ENCODE results near the gene UQCRQ. TPM values are rescaled to one million over a fixed set of nuclear protein-coding genes. Genes with fewer than 3 reads are reported as not detected.
A peak's percentile ranks its signal among the peaks of the same experiment; 100 is the strongest.

Gene UQCRQ
- total and polyA plus RNA-seq, 9 of the 15 experiments (the other 6 are each of a cell fraction or from before 2014, with no cell fraction given), result 235 to 2,421 (median 883) TPM

DNA sequence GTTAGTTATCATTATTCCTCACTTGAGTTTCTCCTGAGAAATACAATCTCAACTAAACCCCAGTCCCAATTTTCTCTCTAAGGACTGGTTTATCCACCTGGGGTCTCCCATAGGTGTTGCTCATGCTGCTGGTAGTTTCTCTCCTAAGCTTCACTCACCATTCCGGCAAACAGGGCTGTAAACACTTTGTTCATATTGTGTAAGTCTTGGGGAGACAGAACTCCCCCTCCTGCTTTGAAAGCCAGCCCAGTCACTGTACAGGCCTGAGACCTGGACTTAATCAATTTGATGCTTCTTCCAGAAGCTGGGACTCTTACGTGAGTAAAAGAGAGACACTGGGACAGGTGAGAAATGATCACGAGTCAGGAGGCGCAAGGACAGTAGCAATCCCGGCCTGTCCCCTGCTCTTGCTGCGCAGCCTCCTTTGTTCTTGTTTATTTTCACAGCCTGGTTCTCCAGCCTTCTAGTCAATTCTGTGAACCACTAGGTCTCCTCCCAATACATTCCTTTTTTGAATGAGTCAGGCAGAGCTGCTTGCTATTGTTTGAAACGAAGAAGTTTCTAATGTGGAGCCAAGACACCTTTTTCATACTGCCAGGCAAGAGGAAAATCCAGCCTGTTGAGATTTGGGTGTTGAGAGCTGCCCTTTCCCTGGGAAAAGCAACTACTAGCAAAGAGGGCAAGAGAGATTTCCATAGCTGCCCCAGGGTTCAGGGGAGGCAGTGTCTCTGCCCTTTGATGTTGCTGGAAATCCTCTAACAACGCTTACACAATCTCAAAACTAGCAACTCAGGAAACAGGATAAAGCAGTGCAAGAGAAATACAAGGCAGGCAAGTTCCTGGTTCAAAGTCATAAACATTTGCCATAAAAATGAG, 26.8 kb upstream of the UQCRQ start:
- Histone ChIP-seq H3K27me3 (ENCODE audit: control insufficient read depth in 2 of 2, insufficient read depth in 2 of 2, low read length in 2 of 2) (no peaks in the 10 kb centered on the region), H3K4me3 (no peak overlapping the region), H3K9me3 (replicated peaks; ENCODE audit: control insufficient read depth, insufficient read depth, low read depth, low read length) (no peaks in the 10 kb centered on the region), H3K36me3 (ENCODE audit: control insufficient read depth, insufficient read depth, low read length) (no peaks in the 10 kb centered on the region), H3K9ac (ENCODE audit: insufficient read depth in 1 of 2, low read depth in 2 of 2, low read length in 2 of 2) (no peak overlapping the region), H3K27ac (ENCODE audit: extremely low read depth, low read depth, low read length) (no peak overlapping the region), H3K4me2 (ENCODE audit: insufficient read depth, low read length) (no peak overlapping the region), H4K20me1 (replicated peaks; ENCODE audit: control insufficient read depth, insufficient read depth, low read length) (no peaks in the 10 kb centered on the region), H3K79me2 (ENCODE audit: control insufficient read depth, insufficient read depth, low read length) (no peaks in the 10 kb centered on the region), H3K9me1 (ENCODE audit: control insufficient read depth, insufficient read depth, low read length) (no peaks in the 10 kb centered on the region), H2AFZ (ENCODE audit: low read depth, low read length) (peak overlapping the region; percentile 69), H3K4me1 (replicated peaks in 1 of 2; ENCODE audit: control insufficient read depth in 2 of 2, insufficient read depth in 2 of 2, low read length in 2 of 2) (peaks cover 0 to 19% of the 10 kb centered on the region in 2 experiments; a peak in 3 of 5 replicates)
- ATAC-seq (no peak; the same call in 2 of the 3 replicates), DNase-seq (ENCODE audit: extremely low read depth in 1 of 4, low spot score in 3 of 4) (no peak), FAIRE-seq (no peak)
- intact Hi-C loops (cut with micrococcal nuclease), result no loop called here
- no TSS peak for BruUV-seq (replicated peaks)
- ChIA-PET POLR2A (interaction anchor here (0.7 to 1.6 kb wide), 4 partner anchors 9 to 15 kb away, joined by 3 to 8 read pairs (median 4); partner anchors contain the start of gene SHROOM1), CTCF (ENCODE audit: low intra/inter-chr PET ratio) (no interaction called here)
- WGBS (ENCODE audit: insufficient coverage, low coverage, missing lambda C conversion rate), result 67% methylated on average over 8 of the region's 8 CpGs
- TF ChIP-seq NFRKB (IDR thresholded peaks at IDR 0.05; ENCODE audit: low read depth) (no peak), ZNF24 (IDR thresholded peaks at IDR 0.05) (no peak), HNRNPK (IDR thresholded peaks at IDR 0.05; ENCODE audit: low read depth, low read length, poor library complexity, severe bottlenecking) (no peak), MXI1 (IDR thresholded peaks at IDR 0.05; ENCODE audit: low read depth, low read length) (no peak), SMARCA5 (IDR thresholded peaks at IDR 0.05) (no peak), RFX5 (IDR thresholded peaks at IDR 0.05; ENCODE audit: low read depth, low read length) (no peak), TAF7 (tag; IDR thresholded peaks at IDR 0.05) (no peak)
- TF ChIP-seq, protein P1, sequence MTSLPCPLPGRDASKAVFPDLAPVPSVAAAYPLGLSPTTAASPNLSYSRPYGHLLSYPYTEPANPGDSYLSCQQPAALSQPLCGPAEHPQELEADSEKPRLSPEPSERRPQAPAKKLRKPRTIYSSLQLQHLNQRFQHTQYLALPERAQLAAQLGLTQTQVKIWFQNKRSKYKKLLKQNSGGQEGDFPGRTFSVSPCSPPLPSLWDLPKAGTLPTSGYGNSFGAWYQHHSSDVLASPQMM (CRISPR knock-in tag; IDR thresholded peaks at IDR 0.05), result no peak
- TF ChIP-seq, protein P2, sequence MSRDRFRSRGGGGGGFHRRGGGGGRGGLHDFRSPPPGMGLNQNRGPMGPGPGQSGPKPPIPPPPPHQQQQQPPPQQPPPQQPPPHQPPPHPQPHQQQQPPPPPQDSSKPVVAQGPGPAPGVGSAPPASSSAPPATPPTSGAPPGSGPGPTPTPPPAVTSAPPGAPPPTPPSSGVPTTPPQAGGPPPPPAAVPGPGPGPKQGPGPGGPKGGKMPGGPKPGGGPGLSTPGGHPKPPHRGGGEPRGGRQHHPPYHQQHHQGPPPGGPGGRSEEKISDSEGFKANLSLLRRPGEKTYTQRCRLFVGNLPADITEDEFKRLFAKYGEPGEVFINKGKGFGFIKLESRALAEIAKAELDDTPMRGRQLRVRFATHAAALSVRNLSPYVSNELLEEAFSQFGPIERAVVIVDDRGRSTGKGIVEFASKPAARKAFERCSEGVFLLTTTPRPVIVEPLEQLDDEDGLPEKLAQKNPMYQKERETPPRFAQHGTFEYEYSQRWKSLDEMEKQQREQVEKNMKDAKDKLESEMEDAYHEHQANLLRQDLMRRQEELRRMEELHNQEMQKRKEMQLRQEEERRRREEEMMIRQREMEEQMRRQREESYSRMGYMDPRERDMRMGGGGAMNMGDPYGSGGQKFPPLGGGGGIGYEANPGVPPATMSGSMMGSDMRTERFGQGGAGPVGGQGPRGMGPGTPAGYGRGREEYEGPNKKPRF (IDR thresholded peaks at IDR 0.05; ENCODE audit: low read depth, low read length), result no peak
- in situ Hi-C loops (cut with MboI), result no loop called here
